Vagina (tissue), 2 donors: ENCODE data around the gene MSI2. TPM values are rescaled to one million over a fixed set of nuclear protein-coding genes. Genes with fewer than 3 reads are reported as not detected.
"Not testable (repeated sequence)": the region's sequence is repeated elsewhere in the genome, so short reads cannot be mapped to it uniquely, and the experiment has no call there.

Source experiments
- DNase-seq, 2 donors: peaks; one replicate each; pipeline ENCODE4 v3.0.0-alpha.2; 2017; ENCODE audit errors: extremely low spot score in 2 of 2
- H3K27ac ChIP-seq: fragments of 200-600 bp; sonication (generic); one replicate; pipeline ENCODE4 v1.5.1; 2019
- H3K27me3 ChIP-seq: fragments of 200-600 bp; sonication (generic); one replicate; pipeline ENCODE4 v1.5.1; 2019
- H3K36me3 ChIP-seq, 2 donors: fragments of 200-600 bp; sonication (generic); one replicate each; pipeline ENCODE4 v1.5.1; 2017 to 2019
- H3K4me1 ChIP-seq: fragments of 200-600 bp; sonication (generic); one replicate; pipeline ENCODE4 v1.5.1; 2019
- H3K4me3 ChIP-seq, 2 donors: fragments of 200-600 bp; sonication (generic); 1 replicate in 1 of 2; 2 replicates in 1 of 2; pipeline ENCODE4 v1.5.1; 2016 to 2019
- H3K9me3 ChIP-seq: fragments of 200-600 bp; sonication (generic); one replicate; pipeline ENCODE4 v1.5.1; 2019
- POLR2A ChIP-seq, 2 donors: fragments of 450-650 bp; IDR thresholded peaks; one replicate each; pipeline ENCODE4 v1.6.1; 2017; ENCODE audit warnings: antibody characterized with exemption in 2 of 2, mild to moderate bottlenecking in 2 of 2, moderate library complexity in 2 of 2
- POLR2AphosphoS5 ChIP-seq, 2 donors: sonication (generic); formaldehyde crosslinking; IDR thresholded peaks; one replicate each; pipeline ENCODE4 v1.9.0; 2017; ENCODE audit warnings: antibody characterized with exemption in 2 of 2, mild to moderate bottlenecking in 2 of 2, low read depth in 1 of 2; ENCODE audit not compliant: insufficient read depth in 1 of 2
- intact Hi-C: fragments of 100-400 bp; cut with DNase I; formaldehyde crosslinking; loops from one replicate; pipeline ENCODE4 v1.15.1; 2023
- total RNA-seq: library from RNA; depleted of rRNA; stranded (reverse); fragments of >200 nt; gene quantifications from one replicate; pipeline ENCODE4 v1.2.3, GENCODE V29; 2016
- TF ChIP-seq, protein P1 (sequence below), 3 experiments: fragments of 450-650 bp in 2 of 3; fragments of 200-600 bp in 1 of 3; sonication (generic) in 1 of 3; IDR thresholded peaks; one replicate each; pipeline ENCODE4 v1.5.1; 2017 to 2019; ENCODE audit warnings: antibody characterized with exemption in 3 of 3, mild to moderate bottlenecking in 2 of 3, moderate library complexity in 2 of 3

The MSI2 gene
- total RNA-seq, 1 donor from 2014 or later, result 27.3 TPM

DNA sequence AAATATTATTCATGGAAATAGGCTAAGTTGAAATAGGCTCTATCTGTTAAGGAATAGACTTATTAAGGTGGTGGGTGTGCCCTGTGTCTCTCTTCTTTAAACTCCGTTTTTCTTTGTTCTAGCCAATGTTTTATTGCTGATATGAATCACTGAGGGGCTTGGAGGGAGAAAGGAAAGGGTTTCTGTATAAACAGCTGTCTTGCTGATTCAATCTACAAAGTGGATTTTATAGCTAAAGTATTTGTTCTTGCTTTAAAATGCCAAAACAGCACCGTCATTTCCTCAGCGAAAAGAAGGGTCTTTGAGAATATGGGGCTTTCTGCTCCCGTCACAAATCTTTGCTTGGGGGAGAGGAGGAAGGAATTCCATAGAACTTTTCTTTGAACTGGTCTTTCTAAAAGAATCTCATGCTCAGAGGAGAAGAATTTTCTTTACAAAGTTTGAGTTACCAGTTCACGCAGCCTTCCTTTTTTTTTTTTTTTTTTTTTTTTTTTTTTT is 39.3 kb downstream of the MSI2 start:
- H3K4me3 ChIP-seq, result no peak overlapping the region
- no peak for DNase-seq
- H3K4me1 ChIP-seq, result no peaks in the 10 kb centered on the region
- intact Hi-C loops, result no loop called here
- H3K9me3 ChIP-seq, result no peaks in the 10 kb centered on the region
- no peaks in the 10 kb centered on the region for H3K27me3 ChIP-seq
- peaks cover 0 to under 1% of the 10 kb centered on the region in 2 donors for H3K36me3 ChIP-seq
- no peak overlapping the region for H3K27ac ChIP-seq
- TF ChIP-seq, protein P1, sequence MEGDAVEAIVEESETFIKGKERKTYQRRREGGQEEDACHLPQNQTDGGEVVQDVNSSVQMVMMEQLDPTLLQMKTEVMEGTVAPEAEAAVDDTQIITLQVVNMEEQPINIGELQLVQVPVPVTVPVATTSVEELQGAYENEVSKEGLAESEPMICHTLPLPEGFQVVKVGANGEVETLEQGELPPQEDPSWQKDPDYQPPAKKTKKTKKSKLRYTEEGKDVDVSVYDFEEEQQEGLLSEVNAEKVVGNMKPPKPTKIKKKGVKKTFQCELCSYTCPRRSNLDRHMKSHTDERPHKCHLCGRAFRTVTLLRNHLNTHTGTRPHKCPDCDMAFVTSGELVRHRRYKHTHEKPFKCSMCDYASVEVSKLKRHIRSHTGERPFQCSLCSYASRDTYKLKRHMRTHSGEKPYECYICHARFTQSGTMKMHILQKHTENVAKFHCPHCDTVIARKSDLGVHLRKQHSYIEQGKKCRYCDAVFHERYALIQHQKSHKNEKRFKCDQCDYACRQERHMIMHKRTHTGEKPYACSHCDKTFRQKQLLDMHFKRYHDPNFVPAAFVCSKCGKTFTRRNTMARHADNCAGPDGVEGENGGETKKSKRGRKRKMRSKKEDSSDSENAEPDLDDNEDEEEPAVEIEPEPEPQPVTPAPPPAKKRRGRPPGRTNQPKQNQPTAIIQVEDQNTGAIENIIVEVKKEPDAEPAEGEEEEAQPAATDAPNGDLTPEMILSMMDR (IDR thresholded peaks at IDR 0.05), result no peak
- TF ChIP-seq POLR2AphosphoS5 (IDR thresholded peaks at IDR 0.05; ENCODE audit: insufficient read depth in 1 of 2, low read depth in 1 of 2) (no peak), POLR2A (IDR thresholded peaks at IDR 0.05) (no peak)

DNA sequence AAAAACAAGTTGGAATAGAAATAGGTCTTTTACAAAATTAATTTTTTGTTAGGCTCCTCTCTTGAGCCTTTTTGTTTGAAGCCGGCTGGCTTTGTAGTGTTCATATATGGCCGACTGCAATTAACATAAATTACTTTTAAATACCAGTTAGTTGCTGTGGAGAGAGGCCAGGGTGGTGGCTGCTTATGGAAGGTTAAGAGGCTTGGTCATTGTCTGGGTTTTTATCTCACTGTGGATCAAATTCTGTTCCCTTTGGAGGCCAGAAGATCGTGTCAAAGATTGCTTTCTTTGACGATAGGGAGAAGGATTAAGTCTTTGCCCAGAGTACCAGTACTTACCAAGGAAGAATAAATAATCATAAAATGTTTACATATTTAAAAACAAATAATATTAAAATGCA is 39.9 kb downstream of the MSI2 start:
- no peaks in the 10 kb centered on the region for H3K4me1 ChIP-seq
- H3K27ac ChIP-seq, result no peak overlapping the region
- H3K4me3 ChIP-seq, result no peak overlapping the region
- no peak for TF ChIP-seq POLR2AphosphoS5 (IDR thresholded peaks at IDR 0.05; ENCODE audit: insufficient read depth in 1 of 2, low read depth in 1 of 2)
- TF ChIP-seq POLR2A (IDR thresholded peaks at IDR 0.05), result no peak
- TF ChIP-seq, protein P1 (IDR thresholded peaks at IDR 0.05), result no peak
- no peak for DNase-seq
- no peaks in the 10 kb centered on the region for H3K9me3 ChIP-seq
- intact Hi-C loops, result no loop called here
- H3K27me3 ChIP-seq, result no peaks in the 10 kb centered on the region
- peaks cover 0 to 6% of the 10 kb centered on the region in 2 donors for H3K36me3 ChIP-seq

DNA sequence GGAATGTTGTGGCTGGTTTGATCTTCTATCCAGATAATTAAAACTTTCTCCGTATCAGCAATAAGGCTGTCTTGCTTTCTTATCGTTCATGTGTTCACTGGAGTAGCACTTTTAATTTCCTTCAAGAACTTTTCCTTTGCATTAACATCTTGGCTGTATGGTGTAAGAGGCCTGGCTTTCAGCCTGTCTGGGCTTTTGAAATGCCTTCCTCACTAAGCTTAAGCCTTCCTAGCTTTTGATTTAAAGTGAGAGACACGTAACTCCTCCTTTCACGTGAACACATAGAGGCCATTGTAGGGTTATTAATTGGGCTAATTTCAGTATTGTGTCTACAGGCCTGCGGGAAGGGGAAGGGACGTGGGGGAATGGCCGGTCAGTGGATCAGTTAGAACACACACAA is 42.9 kb downstream of the MSI2 start:
- Histone ChIP-seq H3K27me3 (no peaks in the 10 kb centered on the region), H3K27ac (no peak overlapping the region), H3K4me3 (no peak overlapping the region), H3K9me3 (no peaks in the 10 kb centered on the region), H3K36me3 (peaks cover 0 to 6% of the 10 kb centered on the region in 2 donors), H3K4me1 (no peaks in the 10 kb centered on the region)
- no peak for DNase-seq
- intact Hi-C loops, result no loop called here
- TF ChIP-seq POLR2AphosphoS5 (IDR thresholded peaks at IDR 0.05; ENCODE audit: insufficient read depth in 1 of 2, low read depth in 1 of 2) (no peak), POLR2A (IDR thresholded peaks at IDR 0.05) (no peak)
- TF ChIP-seq, protein P1 (IDR thresholded peaks at IDR 0.05), result no peak

DNA sequence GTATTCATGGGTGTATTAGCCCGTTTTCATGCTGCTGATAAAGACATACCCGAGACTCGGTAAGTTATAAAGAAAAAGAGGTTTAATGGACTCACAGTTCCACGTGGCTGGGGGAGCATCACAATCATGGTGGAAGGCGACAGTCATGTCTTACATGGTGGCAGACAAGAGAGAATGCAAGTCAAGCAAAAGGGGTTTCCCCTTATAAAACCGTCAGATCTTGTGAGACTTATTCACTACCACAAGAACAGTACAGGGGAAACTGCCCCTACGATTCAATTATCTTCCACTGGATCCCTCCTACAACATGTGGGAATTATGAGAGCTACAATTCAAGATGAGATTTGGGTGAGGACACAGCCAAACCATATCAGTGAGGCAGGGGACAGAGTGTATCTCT is 44.3 kb downstream of the MSI2 start:
- H3K27me3 ChIP-seq, H3K27ac ChIP-seq, H3K4me1 ChIP-seq, intact Hi-C loops, DNase-seq, H3K9me3 ChIP-seq, H3K4me3 ChIP-seq, H3K36me3 ChIP-seq: not testable (repeated sequence)

DNA sequence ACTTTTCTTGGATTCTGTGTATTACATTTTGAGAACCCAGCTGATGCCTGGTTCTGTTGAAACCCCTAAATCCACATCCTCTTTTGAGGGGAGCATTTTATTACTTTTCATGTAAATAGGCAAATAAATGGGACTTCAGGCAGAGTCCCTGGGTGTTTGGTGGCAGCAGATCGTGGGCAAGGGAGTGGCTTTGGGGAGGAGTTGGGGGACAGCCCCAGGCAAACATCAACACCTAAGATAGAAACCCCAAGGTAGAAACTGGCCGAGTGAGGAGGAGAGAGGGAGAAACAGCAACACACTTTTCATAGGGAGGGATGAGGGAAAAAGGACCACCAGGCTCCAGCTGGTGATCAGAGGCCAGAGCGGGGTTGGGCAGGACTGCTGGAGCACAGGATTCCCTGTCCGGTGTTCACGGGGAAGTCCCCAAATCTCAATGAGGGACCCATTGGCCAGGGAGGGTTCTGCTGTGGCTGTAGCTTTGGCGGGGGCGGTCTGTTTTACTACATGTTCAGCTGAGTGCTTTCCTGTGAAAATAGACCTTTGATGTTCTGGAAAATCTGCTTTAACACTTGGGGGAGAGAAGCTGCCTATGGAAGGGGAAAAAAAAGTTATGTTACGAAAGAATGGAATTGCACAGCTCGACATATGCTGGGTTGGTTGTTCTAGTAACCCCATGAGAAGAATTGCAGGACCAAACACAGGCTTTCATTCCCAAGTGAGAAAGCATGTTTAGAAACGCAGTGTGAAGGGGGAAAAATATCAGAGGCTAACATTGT is 46.6 kb downstream of the MSI2 start:
- TF ChIP-seq, protein P1 (IDR thresholded peaks at IDR 0.05), result no peak
- TF ChIP-seq POLR2AphosphoS5 (IDR thresholded peaks at IDR 0.05; ENCODE audit: insufficient read depth in 1 of 2, low read depth in 1 of 2) (no peak), POLR2A (IDR thresholded peaks at IDR 0.05) (no peak)

More for the DNA sequence above, 46.6 kb downstream of the MSI2 start:
- no peaks in the 10 kb centered on the region for H3K27me3 ChIP-seq
- intact Hi-C loops, result no loop called here
- no peaks in the 10 kb centered on the region for H3K9me3 ChIP-seq
- peaks cover 0 to 6% of the 10 kb centered on the region in 2 donors for H3K36me3 ChIP-seq
- H3K27ac ChIP-seq, result no peak overlapping the region
- DNase-seq, result no peak
- H3K4me3 ChIP-seq, result no peak overlapping the region
- no peaks in the 10 kb centered on the region for H3K4me1 ChIP-seq
